GM23338 (cell line): ENCODE measurements around the gene ARL6IP5. TPM values are rescaled to one million over a fixed set of nuclear protein-coding genes. Genes with fewer than 3 reads are reported as not detected.

Experiments used
- ATAC-seq: fragments of 200-7000 bp; cut with Tn5 transposase; 3 replicates; pipeline ENCODE4 v1.9.1; 2020
- DNase-seq: peaks from one replicate; pipeline ENCODE4 v3.0.0-alpha.2; 2015; ENCODE audit warnings: low spot score
- H2AFZ ChIP-seq: fragments of 200-600 bp; sonication (generic); 2 replicates; pipeline ENCODE4 v1.8.0; 2016; ENCODE audit warnings: antibody characterized with exemption, mild to moderate bottlenecking, moderate library complexity
- H3F3A ChIP-seq: fragments of 200-600 bp; sonication (generic); replicated peaks from 2 replicates; pipeline ENCODE4 v1.8.0; 2017; ENCODE audit warnings: antibody characterized with exemption, mixed run types, low read depth
- H3K27ac ChIP-seq: fragments of 200-600 bp; sonication (generic); 2 replicates; pipeline ENCODE4 v1.6.1; 2016; ENCODE audit warnings: low read depth
- H3K27me3 ChIP-seq: fragments of 200-600 bp; sonication (generic); 2 replicates; pipeline ENCODE4 v1.8.0; 2016; ENCODE audit warnings: mild to moderate bottlenecking, mixed run types, moderate library complexity; ENCODE audit not compliant: insufficient read depth
- H3K36me3 ChIP-seq: fragments of 200-600 bp; sonication (generic); 2 replicates; pipeline ENCODE4 v1.8.0; 2016; ENCODE audit warnings: mild to moderate bottlenecking; ENCODE audit not compliant: insufficient read depth
- H3K4me1 ChIP-seq: fragments of 200-600 bp; sonication (generic); 2 replicates; pipeline ENCODE4 v1.8.0; 2016; ENCODE audit warnings: mild to moderate bottlenecking, moderate library complexity; ENCODE audit not compliant: insufficient read depth
- H3K4me2 ChIP-seq: fragments of 200-600 bp; sonication (generic); 2 replicates; pipeline ENCODE4 v1.7.1; 2017; ENCODE audit warnings: mixed run types
- H3K4me3 ChIP-seq: fragments of 200-600 bp; sonication (generic); 2 replicates; pipeline ENCODE4 v1.6.1; 2016; ENCODE audit warnings: mixed run types
- H3K79me2 ChIP-seq: fragments of 200-600 bp; sonication (generic); replicated peaks from 2 replicates; pipeline ENCODE4 v1.8.0; 2017; ENCODE audit warnings: mild to moderate bottlenecking; ENCODE audit not compliant: insufficient read depth
- H3K9me2 ChIP-seq: fragments of 200-600 bp; sonication (generic); 2 replicates; pipeline ENCODE4 v1.8.0; 2017; ENCODE audit not compliant: insufficient read depth
- H4K20me1 ChIP-seq: fragments of 200-600 bp; sonication (generic); replicated peaks from 2 replicates; pipeline ENCODE4 v1.8.0; 2017; ENCODE audit warnings: mild to moderate bottlenecking; ENCODE audit not compliant: insufficient read depth
- H3K27ac Mint-ChIP-seq: 2 replicates; pipeline ENCODE4 v1.8.0; 2020; ENCODE audit warnings: inconsistent platforms, mild to moderate bottlenecking, moderate library complexity, mixed read lengths
- H3K27me3 Mint-ChIP-seq: 3 replicates; pipeline ENCODE4 v1.8.0; 2022; ENCODE audit warnings: low read depth, mild to moderate bottlenecking, moderate library complexity, mixed read lengths, inconsistent platforms; ENCODE audit not compliant: insufficient read depth, poor library complexity
- H3K36me3 Mint-ChIP-seq: 3 replicates; pipeline ENCODE4 v1.8.0; 2021; ENCODE audit warnings: low read depth, mild to moderate bottlenecking, inconsistent platforms, moderate library complexity, mixed read lengths
- H3K4me1 Mint-ChIP-seq: 3 replicates; pipeline ENCODE4 v1.8.0; 2020; ENCODE audit warnings: mild to moderate bottlenecking, inconsistent platforms, mixed read lengths
- H3K4me3 Mint-ChIP-seq: 3 replicates; pipeline ENCODE4 v1.8.0; 2021; ENCODE audit warnings: moderate library complexity, mild to moderate bottlenecking, inconsistent platforms, mixed read lengths
- H3K9me3 Mint-ChIP-seq: 3 replicates; pipeline ENCODE4 v1.8.0; 2020; ENCODE audit warnings: moderate library complexity, mild to moderate bottlenecking, inconsistent platforms, mixed read lengths
- CREB1 ChIP-seq: fragments of 250-450 bp; sonication (Bioruptor Pico); IDR thresholded peaks from 2 replicates; pipeline ENCODE4 v1.5.0; 2020; ENCODE audit warnings: low read depth, mild to moderate bottlenecking, moderate library complexity
- EZH2 ChIP-seq: fragments of 200-600 bp; sonication (generic); IDR thresholded peaks from one replicate; pipeline ENCODE4 v1.8.0; 2017; ENCODE audit warnings: antibody characterized with exemption, mild to moderate bottlenecking, low read depth; ENCODE audit not compliant: unreplicated experiment
- EZH2phosphoT487 ChIP-seq: fragments of 200-600 bp; sonication (generic); IDR thresholded peaks from one replicate; pipeline ENCODE4 v1.8.1; 2018; ENCODE audit warnings: antibody characterized with exemption; ENCODE audit not compliant: unreplicated experiment
- JUNB ChIP-seq: IDR thresholded peaks from one replicate; pipeline ENCODE4 v1.6.1; 2016; ENCODE audit warnings: antibody characterized with exemption; ENCODE audit not compliant: unreplicated experiment
- NANOG ChIP-seq: IDR thresholded peaks from 2 replicates; pipeline ENCODE4 v1.6.1; 2016; ENCODE audit warnings: antibody characterized with exemption, borderline replicate concordance
- POLR2AphosphoS5 ChIP-seq: IDR thresholded peaks from 2 replicates; pipeline ENCODE4 v1.6.1; 2016; ENCODE audit warnings: antibody characterized with exemption, low read depth
- STAT1 ChIP-seq: IDR thresholded peaks from one replicate; pipeline ENCODE4 v1.6.1; 2016; ENCODE audit warnings: antibody characterized with exemption; ENCODE audit not compliant: unreplicated experiment
- ZNF114 ChIP-seq: fragments of 250-450 bp; sonication (Bioruptor Pico); IDR thresholded peaks from 2 replicates; pipeline ENCODE4 v1.5.0; 2020; ENCODE audit warnings: mild to moderate bottlenecking, moderate library complexity
- ZNF331 ChIP-seq: fragments of 250-450 bp; sonication (Bioruptor Pico); IDR thresholded peaks from 2 replicates; pipeline ENCODE4 v1.5.0; 2020; ENCODE audit warnings: low read depth, mild to moderate bottlenecking, moderate library complexity
- polyA plus RNA-seq: library from polyadenylated mRNA; unstranded; fragments of >200 nt; fragmentation: Nextera tagmentation; extraction: Ambion mirVana; gene quantifications from 2 replicates; pipeline ENCODE4 v1.2.1, GENCODE V29; 2016
- total RNA-seq: library from RNA; depleted of rRNA; stranded (reverse); fragments of >200 nt; shearing (Covaris generic); gene quantifications from 2 replicates; pipeline ENCODE4 v1.2.3, GENCODE V29; 2014
- TF ChIP-seq, protein P1 (sequence below): IDR thresholded peaks from 2 replicates; pipeline ENCODE4 v1.6.1; 2016; ENCODE audit warnings: antibody characterized with exemption
- TF ChIP-seq, protein P2 (sequence below): fragments of 250-450 bp; sonication (Bioruptor Pico); IDR thresholded peaks from 2 replicates; pipeline ENCODE4 v1.5.0; 2020; ENCODE audit warnings: mild to moderate bottlenecking, moderate library complexity
- TF ChIP-seq, protein P3 (sequence below): IDR thresholded peaks from one replicate; pipeline ENCODE4 v1.6.1; 2018; ENCODE audit warnings: antibody characterized with exemption; ENCODE audit not compliant: unreplicated experiment
- TF ChIP-seq, protein P4 (sequence below), 2 experiments: fragments of 200-600 bp in 1 of 2; sonication (generic) in 1 of 2; conservative IDR thresholded peaks; 2 replicates each; pipeline versions ENCODE4 v1.5.1 to v1.6.1; 2016 to 2017; ENCODE audit warnings: antibody characterized with exemption in 2 of 2, low read depth in 2 of 2, mild to moderate bottlenecking in 2 of 2, moderate library complexity in 1 of 2

ARL6IP5 gene
- total and polyA plus RNA-seq, 2 experiments from 2014 or later, result 28.8 to 39.8 TPM

DNA sequence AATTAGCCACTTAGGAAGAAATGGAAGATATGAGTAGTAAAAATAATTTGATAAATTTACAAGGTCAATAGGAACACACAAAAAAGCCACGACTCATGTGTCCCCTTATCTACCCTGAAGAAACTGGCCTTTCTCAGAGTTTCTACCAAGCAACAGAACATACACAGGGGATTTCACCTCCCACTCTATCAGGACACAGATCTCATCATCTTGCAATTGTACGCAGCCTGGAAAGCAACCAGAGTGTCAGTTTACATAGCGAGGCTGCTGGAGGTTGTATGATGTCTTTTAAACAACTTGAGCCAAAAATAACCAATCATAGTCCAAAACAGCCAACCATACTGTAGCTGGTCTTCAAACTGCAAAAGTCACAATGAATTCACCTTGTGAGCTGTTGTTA is 57.4 kb downstream of the ARL6IP5 start:
- no peak for ATAC-seq
- no peak overlapping the region for H3K27ac Mint-ChIP-seq
- no peaks in the 10 kb centered on the region for H3K36me3 Mint-ChIP-seq

More for the DNA sequence above, 57.4 kb downstream of the ARL6IP5 start:
- Histone ChIP-seq H2AFZ (no peak overlapping the region), H3K27me3 (peaks cover 47% of the 10 kb centered on the region), H4K20me1 (no peaks in the 10 kb centered on the region), H3K36me3 (no peaks in the 10 kb centered on the region), H3K4me1 (peaks cover 5% of the 10 kb centered on the region), H3K4me3 (no peak overlapping the region), H3F3A (0 out of 2 replicates have a peak, but pooled peaks cover 4% of the 10 kb centered on the region), H3K9me2 (no peaks in the 10 kb centered on the region), H3K27ac (no peak overlapping the region), H3K79me2 (no peaks in the 10 kb centered on the region), H3K4me2 (no peak overlapping the region)
- TF ChIP-seq STAT1, result no peak
- no peak for TF ChIP-seq JUNB
- TF ChIP-seq POLR2AphosphoS5, result no peak
- TF ChIP-seq, protein P1, sequence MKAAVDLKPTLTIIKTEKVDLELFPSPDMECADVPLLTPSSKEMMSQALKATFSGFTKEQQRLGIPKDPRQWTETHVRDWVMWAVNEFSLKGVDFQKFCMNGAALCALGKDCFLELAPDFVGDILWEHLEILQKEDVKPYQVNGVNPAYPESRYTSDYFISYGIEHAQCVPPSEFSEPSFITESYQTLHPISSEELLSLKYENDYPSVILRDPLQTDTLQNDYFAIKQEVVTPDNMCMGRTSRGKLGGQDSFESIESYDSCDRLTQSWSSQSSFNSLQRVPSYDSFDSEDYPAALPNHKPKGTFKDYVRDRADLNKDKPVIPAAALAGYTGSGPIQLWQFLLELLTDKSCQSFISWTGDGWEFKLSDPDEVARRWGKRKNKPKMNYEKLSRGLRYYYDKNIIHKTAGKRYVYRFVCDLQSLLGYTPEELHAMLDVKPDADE, result no peak
- TF ChIP-seq, protein P2, sequence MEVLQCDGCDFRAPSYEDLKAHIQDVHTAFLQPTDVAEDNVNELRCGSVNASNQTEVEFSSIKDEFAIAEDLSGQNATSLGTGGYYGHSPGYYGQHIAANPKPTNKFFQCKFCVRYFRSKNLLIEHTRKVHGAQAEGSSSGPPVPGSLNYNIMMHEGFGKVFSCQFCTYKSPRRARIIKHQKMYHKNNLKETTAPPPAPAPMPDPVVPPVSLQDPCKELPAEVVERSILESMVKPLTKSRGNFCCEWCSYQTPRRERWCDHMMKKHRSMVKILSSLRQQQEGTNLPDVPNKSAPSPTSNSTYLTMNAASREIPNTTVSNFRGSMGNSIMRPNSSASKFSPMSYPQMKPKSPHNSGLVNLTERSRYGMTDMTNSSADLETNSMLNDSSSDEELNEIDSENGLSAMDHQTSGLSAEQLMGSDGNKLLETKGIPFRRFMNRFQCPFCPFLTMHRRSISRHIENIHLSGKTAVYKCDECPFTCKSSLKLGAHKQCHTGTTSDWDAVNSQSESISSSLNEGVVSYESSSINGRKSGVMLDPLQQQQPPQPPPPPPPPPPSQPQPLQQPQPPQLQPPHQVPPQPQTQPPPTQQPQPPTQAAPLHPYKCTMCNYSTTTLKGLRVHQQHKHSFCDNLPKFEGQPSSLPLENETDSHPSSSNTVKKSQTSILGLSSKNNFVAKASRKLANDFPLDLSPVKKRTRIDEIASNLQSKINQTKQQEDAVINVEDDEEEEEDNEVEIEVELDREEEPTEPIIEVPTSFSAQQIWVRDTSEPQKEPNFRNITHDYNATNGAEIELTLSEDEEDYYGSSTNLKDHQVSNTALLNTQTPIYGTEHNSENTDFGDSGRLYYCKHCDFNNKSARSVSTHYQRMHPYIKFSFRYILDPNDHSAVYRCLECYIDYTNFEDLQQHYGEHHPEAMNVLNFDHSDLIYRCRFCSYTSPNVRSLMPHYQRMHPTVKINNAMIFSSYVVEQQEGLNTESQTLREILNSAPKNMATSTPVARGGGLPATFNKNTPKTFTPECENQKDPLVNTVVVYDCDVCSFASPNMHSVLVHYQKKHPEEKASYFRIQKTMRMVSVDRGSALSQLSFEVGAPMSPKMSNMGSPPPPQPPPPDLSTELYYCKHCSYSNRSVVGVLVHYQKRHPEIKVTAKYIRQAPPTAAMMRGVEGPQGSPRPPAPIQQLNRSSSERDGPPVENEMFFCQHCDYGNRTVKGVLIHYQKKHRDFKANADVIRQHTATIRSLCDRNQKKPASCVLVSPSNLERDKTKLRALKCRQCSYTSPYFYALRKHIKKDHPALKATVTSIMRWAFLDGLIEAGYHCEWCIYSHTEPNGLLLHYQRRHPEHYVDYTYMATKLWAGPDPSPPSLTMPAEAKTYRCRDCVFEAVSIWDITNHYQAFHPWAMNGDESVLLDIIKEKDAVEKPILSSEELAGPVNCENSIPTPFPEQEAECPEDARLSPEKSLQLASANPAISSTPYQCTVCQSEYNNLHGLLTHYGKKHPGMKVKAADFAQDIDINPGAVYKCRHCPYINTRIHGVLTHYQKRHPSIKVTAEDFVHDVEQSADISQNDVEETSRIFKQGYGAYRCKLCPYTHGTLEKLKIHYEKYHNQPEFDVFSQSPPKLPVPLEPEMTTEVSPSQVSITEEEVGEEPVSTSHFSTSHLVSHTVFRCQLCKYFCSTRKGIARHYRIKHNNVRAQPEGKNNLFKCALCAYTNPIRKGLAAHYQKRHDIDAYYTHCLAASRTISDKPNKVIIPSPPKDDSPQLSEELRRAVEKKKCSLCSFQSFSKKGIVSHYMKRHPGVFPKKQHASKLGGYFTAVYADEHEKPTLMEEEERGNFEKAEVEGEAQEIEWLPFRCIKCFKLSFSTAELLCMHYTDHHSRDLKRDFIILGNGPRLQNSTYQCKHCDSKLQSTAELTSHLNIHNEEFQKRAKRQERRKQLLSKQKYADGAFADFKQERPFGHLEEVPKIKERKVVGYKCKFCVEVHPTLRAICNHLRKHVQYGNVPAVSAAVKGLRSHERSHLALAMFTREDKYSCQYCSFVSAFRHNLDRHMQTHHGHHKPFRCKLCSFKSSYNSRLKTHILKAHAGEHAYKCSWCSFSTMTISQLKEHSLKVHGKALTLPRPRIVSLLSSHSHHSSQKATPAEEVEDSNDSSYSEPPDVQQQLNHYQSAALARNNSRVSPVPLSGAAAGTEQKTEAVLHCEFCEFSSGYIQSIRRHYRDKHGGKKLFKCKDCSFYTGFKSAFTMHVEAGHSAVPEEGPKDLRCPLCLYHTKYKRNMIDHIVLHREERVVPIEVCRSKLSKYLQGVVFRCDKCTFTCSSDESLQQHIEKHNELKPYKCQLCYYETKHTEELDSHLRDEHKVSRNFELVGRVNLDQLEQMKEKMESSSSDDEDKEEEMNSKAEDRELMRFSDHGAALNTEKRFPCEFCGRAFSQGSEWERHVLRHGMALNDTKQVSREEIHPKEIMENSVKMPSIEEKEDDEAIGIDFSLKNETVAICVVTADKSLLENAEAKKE, result no peak
- no peak for TF ChIP-seq ZNF114 (CRISPR knock-in tag)
- TF ChIP-seq, protein P3, sequence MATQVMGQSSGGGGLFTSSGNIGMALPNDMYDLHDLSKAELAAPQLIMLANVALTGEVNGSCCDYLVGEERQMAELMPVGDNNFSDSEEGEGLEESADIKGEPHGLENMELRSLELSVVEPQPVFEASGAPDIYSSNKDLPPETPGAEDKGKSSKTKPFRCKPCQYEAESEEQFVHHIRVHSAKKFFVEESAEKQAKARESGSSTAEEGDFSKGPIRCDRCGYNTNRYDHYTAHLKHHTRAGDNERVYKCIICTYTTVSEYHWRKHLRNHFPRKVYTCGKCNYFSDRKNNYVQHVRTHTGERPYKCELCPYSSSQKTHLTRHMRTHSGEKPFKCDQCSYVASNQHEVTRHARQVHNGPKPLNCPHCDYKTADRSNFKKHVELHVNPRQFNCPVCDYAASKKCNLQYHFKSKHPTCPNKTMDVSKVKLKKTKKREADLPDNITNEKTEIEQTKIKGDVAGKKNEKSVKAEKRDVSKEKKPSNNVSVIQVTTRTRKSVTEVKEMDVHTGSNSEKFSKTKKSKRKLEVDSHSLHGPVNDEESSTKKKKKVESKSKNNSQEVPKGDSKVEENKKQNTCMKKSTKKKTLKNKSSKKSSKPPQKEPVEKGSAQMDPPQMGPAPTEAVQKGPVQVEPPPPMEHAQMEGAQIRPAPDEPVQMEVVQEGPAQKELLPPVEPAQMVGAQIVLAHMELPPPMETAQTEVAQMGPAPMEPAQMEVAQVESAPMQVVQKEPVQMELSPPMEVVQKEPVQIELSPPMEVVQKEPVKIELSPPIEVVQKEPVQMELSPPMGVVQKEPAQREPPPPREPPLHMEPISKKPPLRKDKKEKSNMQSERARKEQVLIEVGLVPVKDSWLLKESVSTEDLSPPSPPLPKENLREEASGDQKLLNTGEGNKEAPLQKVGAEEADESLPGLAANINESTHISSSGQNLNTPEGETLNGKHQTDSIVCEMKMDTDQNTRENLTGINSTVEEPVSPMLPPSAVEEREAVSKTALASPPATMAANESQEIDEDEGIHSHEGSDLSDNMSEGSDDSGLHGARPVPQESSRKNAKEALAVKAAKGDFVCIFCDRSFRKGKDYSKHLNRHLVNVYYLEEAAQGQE, result no peak
- TF ChIP-seq NANOG, result no peak
- TF ChIP-seq EZH2, result no peak
- TF ChIP-seq ZNF331 (CRISPR knock-in tag), result no peak
- no peak for TF ChIP-seq EZH2phosphoT487
- TF ChIP-seq CREB1 (CRISPR knock-in tag), result no peak
- TF ChIP-seq, protein P4, sequence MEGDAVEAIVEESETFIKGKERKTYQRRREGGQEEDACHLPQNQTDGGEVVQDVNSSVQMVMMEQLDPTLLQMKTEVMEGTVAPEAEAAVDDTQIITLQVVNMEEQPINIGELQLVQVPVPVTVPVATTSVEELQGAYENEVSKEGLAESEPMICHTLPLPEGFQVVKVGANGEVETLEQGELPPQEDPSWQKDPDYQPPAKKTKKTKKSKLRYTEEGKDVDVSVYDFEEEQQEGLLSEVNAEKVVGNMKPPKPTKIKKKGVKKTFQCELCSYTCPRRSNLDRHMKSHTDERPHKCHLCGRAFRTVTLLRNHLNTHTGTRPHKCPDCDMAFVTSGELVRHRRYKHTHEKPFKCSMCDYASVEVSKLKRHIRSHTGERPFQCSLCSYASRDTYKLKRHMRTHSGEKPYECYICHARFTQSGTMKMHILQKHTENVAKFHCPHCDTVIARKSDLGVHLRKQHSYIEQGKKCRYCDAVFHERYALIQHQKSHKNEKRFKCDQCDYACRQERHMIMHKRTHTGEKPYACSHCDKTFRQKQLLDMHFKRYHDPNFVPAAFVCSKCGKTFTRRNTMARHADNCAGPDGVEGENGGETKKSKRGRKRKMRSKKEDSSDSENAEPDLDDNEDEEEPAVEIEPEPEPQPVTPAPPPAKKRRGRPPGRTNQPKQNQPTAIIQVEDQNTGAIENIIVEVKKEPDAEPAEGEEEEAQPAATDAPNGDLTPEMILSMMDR (conservative IDR thresholded peaks at IDR 0.05; ENCODE audit: low read depth in 2 of 2), result no peak
- DNase-seq, result no peak
- Mint-ChIP-seq H3K4me3 (no peak overlapping the region), H3K27me3 (peaks cover 8% of the 10 kb centered on the region), H3K9me3 (no peaks in the 10 kb centered on the region; the same call in 2 of the 3 replicates), H3K4me1 (peaks cover 23% of the 10 kb centered on the region)
